ENCODE data around the gene HELZ2.

DNA sequence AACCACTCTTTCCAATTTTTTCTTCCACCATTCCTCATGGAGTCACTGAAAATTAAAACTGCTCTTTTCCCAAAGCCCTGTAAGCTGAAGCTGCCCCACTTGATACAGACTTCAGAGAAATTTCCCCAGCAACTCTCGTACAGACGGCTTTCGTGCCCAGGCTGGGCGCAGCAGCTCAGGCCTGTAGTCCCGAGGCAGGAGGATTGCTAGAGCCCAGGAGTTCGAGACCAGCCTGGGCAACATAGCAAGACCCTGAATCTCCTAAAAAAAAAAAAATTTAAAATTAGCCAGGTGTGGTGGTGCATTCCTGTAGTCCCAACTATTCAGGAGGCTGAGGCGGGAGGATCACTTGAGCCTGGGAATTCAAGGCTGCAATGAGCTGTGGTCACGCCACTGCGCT lies 46.9 kb downstream of the HELZ2 start:
- TF ChIP-seq CTCF (conservative IDR thresholded peaks at IDR 0.05; ENCODE audit: low read depth, low read length) (no peak), EZH2phosphoT487 (IDR thresholded peaks at IDR 0.05; ENCODE audit: borderline replicate concordance, low read length) (no peak), EZH2 (IDR thresholded peaks at IDR 0.05; ENCODE audit: low read length, unreplicated experiment) (no peak)

Measured in PC-3 (cell line).